ENCODE measurements around the gene SLC7A5.

SLC7A5 gene

GRCh38 chr16:87838643-87839541 lies 30.4 kb downstream of the SLC7A5 start:
- TF ChIP-seq EZH2 (optimal IDR thresholded peaks at IDR 0.05; ENCODE audit: low read depth, low read length): no peak
- TF ChIP-seq EZH2phosphoT487 (IDR thresholded peaks at IDR 0.05; ENCODE audit: low read length): no peak
- TF ChIP-seq CTCF (IDR thresholded peaks at IDR 0.05; ENCODE audit: low read length): no peak
- Histone ChIP-seq H3K4me3 (ENCODE audit: low read length) (no peak overlapping the region), H3F3A (ENCODE audit: insufficient read depth, low read length) (no peaks in the 10 kb centered on the region), H3K36me3 (replicated peaks; ENCODE audit: insufficient read depth, low read length) (no peaks in the 10 kb centered on the region), H3K27ac (ENCODE audit: low read length) (no peak overlapping the region), H3K9me3 (replicated peaks; ENCODE audit: insufficient read depth, low read length) (no peaks in the 10 kb centered on the region), H2AFZ (ENCODE audit: low read length) (no peak overlapping the region), H3K79me2 (ENCODE audit: low read length) (peaks cover 28% of the 10 kb centered on the region), H4K20me1 (ENCODE audit: insufficient read depth, low read length) (no peaks in the 10 kb centered on the region), H3K4me1 (ENCODE audit: low read length) (no peaks in the 10 kb centered on the region), H3K27me3 (replicated peaks; ENCODE audit: insufficient read depth, low read length) (no peaks in the 10 kb centered on the region), H3K9ac (ENCODE audit: low read length) (no peak overlapping the region), H3K4me2 (ENCODE audit: low read depth, low read length) (no peak overlapping the region), H3K9me2 (replicated peaks; ENCODE audit: insufficient read depth, low read length) (no peaks in the 10 kb centered on the region)
- DNase-seq: no peak

GRCh38 chr16:87837627-87838289 lies 31.5 kb downstream of the SLC7A5 start:
- Histone ChIP-seq H3K9me3 (replicated peaks; ENCODE audit: insufficient read depth, low read length) (no peaks in the 10 kb centered on the region), H3K4me2 (ENCODE audit: low read depth, low read length) (no peak overlapping the region), H3K4me1 (ENCODE audit: low read length) (no peaks in the 10 kb centered on the region), H2AFZ (ENCODE audit: low read length) (no peak overlapping the region), H3K9me2 (replicated peaks; ENCODE audit: insufficient read depth, low read length) (no peaks in the 10 kb centered on the region), H3K4me3 (ENCODE audit: low read length) (no peak overlapping the region), H3K9ac (ENCODE audit: low read length) (no peak overlapping the region), H3K27ac (ENCODE audit: low read length) (no peak overlapping the region), H3F3A (ENCODE audit: insufficient read depth, low read length) (no peaks in the 10 kb centered on the region), H3K27me3 (replicated peaks; ENCODE audit: insufficient read depth, low read length) (no peaks in the 10 kb centered on the region), H3K36me3 (replicated peaks; ENCODE audit: insufficient read depth, low read length) (no peaks in the 10 kb centered on the region), H3K79me2 (ENCODE audit: low read length) (peaks cover 18% of the 10 kb centered on the region), H4K20me1 (ENCODE audit: insufficient read depth, low read length) (no peaks in the 10 kb centered on the region)
- TF ChIP-seq EZH2phosphoT487 (IDR thresholded peaks at IDR 0.05; ENCODE audit: low read length) (no peak), EZH2 (optimal IDR thresholded peaks at IDR 0.05; ENCODE audit: low read depth, low read length) (no peak), CTCF (IDR thresholded peaks at IDR 0.05; ENCODE audit: low read length) (no peak)
- no peak for DNase-seq

- Histone ChIP-seq H3K9me2 (replicated peaks; ENCODE audit: insufficient read depth, low read length) (no peaks in the 10 kb centered on the region), H4K20me1 (ENCODE audit: insufficient read depth, low read length) (no peaks in the 10 kb centered on the region), H2AFZ (ENCODE audit: low read length) (no peak overlapping the region), H3F3A (ENCODE audit: insufficient read depth, low read length) (no peaks in the 10 kb centered on the region), H3K27ac (ENCODE audit: low read length) (no peak overlapping the region), H3K36me3 (replicated peaks; ENCODE audit: insufficient read depth, low read length) (no peaks in the 10 kb centered on the region), H3K79me2 (ENCODE audit: low read length) (peaks cover 11% of the 10 kb centered on the region; the same call in 1 of the 2 replicates), H3K4me2 (ENCODE audit: low read depth, low read length) (no peak overlapping the region), H3K4me3 (ENCODE audit: low read length) (no peak overlapping the region), H3K27me3 (replicated peaks; ENCODE audit: insufficient read depth, low read length) (no peaks in the 10 kb centered on the region), H3K9me3 (replicated peaks; ENCODE audit: insufficient read depth, low read length) (no peaks in the 10 kb centered on the region), H3K9ac (ENCODE audit: low read length) (no peak overlapping the region), H3K4me1 (ENCODE audit: low read length) (no peaks in the 10 kb centered on the region)
- TF ChIP-seq EZH2 (optimal IDR thresholded peaks at IDR 0.05; ENCODE audit: low read depth, low read length): no peak
- TF ChIP-seq EZH2phosphoT487 (IDR thresholded peaks at IDR 0.05; ENCODE audit: low read length): no peak
- TF ChIP-seq CTCF (IDR thresholded peaks at IDR 0.05; ENCODE audit: low read length): no peak
- no peak for DNase-seq
Observed at GRCh38 chr16:87836844-87837581, 32.3 kb downstream of the SLC7A5 start.

Data from MM.1S (cell line).